ENCODE data around the gene KRT20. TPM values are rescaled to one million over a fixed set of nuclear protein-coding genes. Genes with fewer than 3 reads are reported as not detected.

KRT20 gene
- total RNA-seq, 2 experiments from 2014 or later: not detected

- CTCF ChIA-PET: no interaction called here
- no peaks in the 10 kb centered on the region for H3K9me3 Mint-ChIP-seq
- no peak for ATAC-seq
- POLR2A ChIA-PET: interaction anchor here (1.1 kb wide), 1 partner anchor 188 kb away, joined by 4 read pairs; no protein-coding TSS in a partner anchor
- peaks cover 4% of the 10 kb centered on the region for H3K4me1 Mint-ChIP-seq (ENCODE audit: low read depth)
- no peak overlapping the region for H3K27ac Mint-ChIP-seq
- intact Hi-C loops (cut with micrococcal nuclease): no loop called here
- no peak for TF ChIP-seq CTCF (IDR thresholded peaks at IDR 0.05)
- no peak overlapping the region for H3K4me3 Mint-ChIP-seq
- H3K27me3 Mint-ChIP-seq: no peaks in the 10 kb centered on the region
- no peak for DNase-seq
- peaks cover 4% of the 10 kb centered on the region for H3K36me3 Mint-ChIP-seq (ENCODE audit: low read depth)
These were observed 49.0 kb downstream of the KRT20 start for GRCh38 chr17:40836020-40836419.

GRCh38 chr17:40833882-40834281, 51.2 kb downstream of the KRT20 start:
- no peak for TF ChIP-seq CTCF (IDR thresholded peaks at IDR 0.05)
- Mint-ChIP-seq H3K4me3 (no peak overlapping the region), H3K27me3 (no peaks in the 10 kb centered on the region), H3K27ac (no peak overlapping the region), H3K4me1 (ENCODE audit: low read depth) (peaks cover 4% of the 10 kb centered on the region), H3K36me3 (ENCODE audit: low read depth) (peaks cover 6% of the 10 kb centered on the region), H3K9me3 (no peaks in the 10 kb centered on the region)
- DNase-seq (no peak), ATAC-seq (no peak)
- POLR2A ChIA-PET: no interaction called here
- CTCF ChIA-PET: no interaction called here
- intact Hi-C loops (cut with micrococcal nuclease): no loop called here

GRCh38 chr17:40832840-40833239, 52.2 kb downstream of the KRT20 start:
- TF ChIP-seq CTCF (IDR thresholded peaks at IDR 0.05): no peak
- POLR2A ChIA-PET: interaction anchor here (0.5 to 1.5 kb wide), 3 partner anchors 11 to 178 kb away, joined by 3 to 5 read pairs (median 5); partner anchors contain the start of gene KRT10
- Mint-ChIP-seq H3K4me3 (no peak overlapping the region), H3K9me3 (no peaks in the 10 kb centered on the region), H3K27me3 (no peaks in the 10 kb centered on the region), H3K36me3 (ENCODE audit: low read depth) (peaks cover 6% of the 10 kb centered on the region), H3K4me1 (ENCODE audit: low read depth) (peaks cover 7% of the 10 kb centered on the region), H3K27ac (no peak overlapping the region)
- intact Hi-C loops (cut with micrococcal nuclease): no loop called here
- DNase-seq (no peak), ATAC-seq (no peak)
- CTCF ChIA-PET: interaction anchor here (0.7 to 1.5 kb wide), 3 partner anchors 23 to 716 kb away, joined by 3 read pairs; no protein-coding TSS in a partner anchor

- Mint-ChIP-seq H3K27me3 (no peaks in the 10 kb centered on the region), H3K4me3 (no peak overlapping the region), H3K36me3 (ENCODE audit: low read depth) (peaks cover 1% of the 10 kb centered on the region), H3K4me1 (ENCODE audit: low read depth) (peaks cover 15% of the 10 kb centered on the region), H3K27ac (no peak overlapping the region), H3K9me3 (no peaks in the 10 kb centered on the region)
- ChIA-PET POLR2A (no interaction called here), CTCF (no interaction called here)
- intact Hi-C loops (cut with micrococcal nuclease): no loop called here
- ATAC-seq (no peak), DNase-seq (no peak)
- TF ChIP-seq CTCF (IDR thresholded peaks at IDR 0.05): no peak
These were observed 54.8 kb downstream of the KRT20 start for GRCh38 chr17:40830085-40830776.

GRCh38 chr17:40828454-40829044, 56.5 kb downstream of the KRT20 start:
- POLR2A ChIA-PET: no interaction called here
- intact Hi-C loops (cut with micrococcal nuclease): no loop called here
- CTCF ChIA-PET: interaction anchor here (1.5 to 1.7 kb wide), 2 partner anchors 10 to 13 kb away, joined by 3 to 6 read pairs; no protein-coding TSS in a partner anchor
- peaks cover 4% of the 10 kb centered on the region for H3K36me3 Mint-ChIP-seq (ENCODE audit: low read depth)
- no peak overlapping the region for H3K4me3 Mint-ChIP-seq
- DNase-seq (no peak), ATAC-seq (no peak)
- TF ChIP-seq CTCF (IDR thresholded peaks at IDR 0.05): no peak
- H3K9me3 Mint-ChIP-seq: no peaks in the 10 kb centered on the region
- no peak overlapping the region for H3K27ac Mint-ChIP-seq
- no peaks in the 10 kb centered on the region for H3K27me3 Mint-ChIP-seq
- peaks cover 18% of the 10 kb centered on the region for H3K4me1 Mint-ChIP-seq (ENCODE audit: low read depth)

Data from activated CD8-positive, alpha-beta T cell treated with anti-CD3 and anti-CD28 coated beads for 36 hours (primary cell).